HG03025 (cell line): ENCODE measurements around the gene SEMA3C.
A peak's percentile ranks its signal among the peaks of the same experiment; 100 is the strongest.

ENCODE experiments used
- ATAC-seq: cut with Tn5 transposase; IDR thresholded peaks from one replicate; pipeline ENCODE4 v1.9.1; 2021; ENCODE audit warnings: mild to moderate bottlenecking, moderate library complexity; ENCODE audit not compliant: unreplicated experiment, low FRiP score

Gene SEMA3C

GRCh38 chr7:80858141-80858903 is 60.5 kb downstream of the SEMA3C start:
- ATAC-seq, result peak; percentile 85

DNA sequence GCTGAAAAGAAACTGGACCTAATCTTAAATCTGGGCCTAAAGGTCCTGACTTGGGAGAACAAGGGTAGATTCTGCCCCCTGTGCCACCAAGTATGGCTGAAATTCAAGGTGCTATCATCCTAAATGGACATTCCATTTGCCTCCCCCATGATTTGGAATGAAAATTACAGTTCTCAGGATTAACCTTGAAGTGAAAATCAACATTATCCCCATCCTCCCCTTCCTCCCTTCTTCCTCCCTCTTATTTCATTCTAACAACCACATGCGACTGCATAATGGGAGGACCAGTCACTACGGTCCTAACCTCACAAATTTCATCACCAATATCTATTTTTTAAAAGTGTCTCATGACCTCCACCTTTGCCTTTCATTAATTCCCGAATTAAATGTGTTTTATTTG is 62.1 kb downstream of the SEMA3C start:
- ATAC-seq, result no peak

GRCh38 chr7:80851896-80852476 is 66.9 kb downstream of the SEMA3C start:
- ATAC-seq, result no peak

- ATAC-seq, result no peak
Measured at GRCh38 chr7:80848841-80849240, 70.0 kb downstream of the SEMA3C start.

- ATAC-seq, result no peak
Measured at GRCh38 chr7:80847895-80848294, 71.0 kb downstream of the SEMA3C start.

- no peak for ATAC-seq
Measured at GRCh38 chr7:80847027-80847426, 71.8 kb downstream of the SEMA3C start.

DNA sequence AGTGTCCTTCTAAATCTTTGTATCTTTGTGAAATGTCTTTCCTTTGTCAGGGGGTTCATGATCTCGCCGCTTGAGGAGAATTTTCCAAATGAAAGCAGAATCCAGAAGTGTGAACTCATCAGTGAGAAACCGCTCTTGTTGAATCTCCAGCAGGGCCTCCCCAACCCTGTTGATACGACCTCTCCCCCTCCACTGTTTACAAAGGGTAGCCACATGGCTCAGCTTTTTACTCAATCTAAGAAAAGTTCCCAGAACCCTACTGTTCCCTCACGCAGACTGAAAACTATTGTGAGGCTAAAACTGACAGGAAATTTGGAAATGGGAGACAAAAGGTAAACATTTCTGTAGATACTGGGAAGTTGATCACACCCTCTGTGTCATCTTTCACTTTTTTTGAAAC is 73.9 kb downstream of the SEMA3C start:
- ATAC-seq, result no peak

DNA sequence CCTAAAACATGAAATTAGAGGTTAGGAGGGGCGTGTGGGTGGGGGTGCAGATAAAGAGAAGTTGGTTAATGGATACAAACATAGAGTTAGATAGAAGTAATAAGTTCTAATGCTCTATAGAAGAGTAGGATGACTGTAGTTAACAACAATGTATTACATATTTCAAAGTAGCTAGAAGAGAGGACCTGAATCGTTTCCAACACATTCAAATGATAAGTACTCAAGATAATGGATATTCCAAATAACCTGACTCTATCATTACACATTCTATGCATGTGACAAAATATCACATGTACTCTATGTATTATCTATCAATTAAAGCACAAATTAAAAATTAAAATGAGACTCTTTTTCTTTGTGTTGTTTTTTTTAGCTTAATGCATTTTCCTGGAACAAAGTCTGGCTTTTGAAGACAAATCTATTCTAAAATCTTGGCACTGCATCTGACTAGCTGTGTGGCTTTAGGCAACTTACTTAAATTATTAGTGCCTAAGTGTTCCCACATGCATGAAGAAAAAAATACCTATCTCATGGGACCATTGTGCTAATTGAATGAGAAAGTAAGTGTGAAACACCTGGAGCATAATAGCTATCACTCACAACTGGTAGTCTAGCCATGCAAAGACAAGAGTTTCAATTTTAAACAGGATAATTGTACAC is 75.7 kb downstream of the SEMA3C start:
- no peak for ATAC-seq

GRCh38 chr7:80842022-80842790 is 76.6 kb downstream of the SEMA3C start:
- ATAC-seq, result no peak

DNA sequence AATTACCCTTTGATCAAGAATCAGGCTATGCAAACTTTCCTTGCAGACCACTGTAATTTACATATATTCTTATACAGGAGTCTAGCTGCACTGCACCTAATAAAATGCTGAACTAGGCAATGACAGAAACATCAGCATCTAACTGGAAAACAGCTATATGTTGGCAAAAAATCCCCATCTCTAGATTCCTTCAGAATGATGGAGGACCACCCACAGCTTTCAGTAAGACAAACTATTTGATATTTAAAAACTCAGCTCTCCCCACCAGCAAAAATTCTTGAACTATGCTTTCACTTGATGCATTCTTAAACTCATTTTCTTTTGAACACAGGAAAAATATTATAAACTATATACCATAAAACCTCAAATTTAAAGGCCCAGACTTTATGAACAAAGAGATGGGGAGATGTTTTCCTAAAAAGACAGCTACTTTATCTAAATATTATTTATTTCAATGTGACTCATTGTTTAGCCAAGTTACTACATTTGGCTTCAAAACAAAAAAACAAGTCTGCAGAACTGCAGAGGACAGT is 77.4 kb downstream of the SEMA3C start:
- ATAC-seq, result no peak

GRCh38 chr7:80840681-80841080 is 78.2 kb downstream of the SEMA3C start:
- no peak for ATAC-seq

GRCh38 chr7:80839855-80840254 is 79.0 kb downstream of the SEMA3C start:
- no peak for ATAC-seq

DNA sequence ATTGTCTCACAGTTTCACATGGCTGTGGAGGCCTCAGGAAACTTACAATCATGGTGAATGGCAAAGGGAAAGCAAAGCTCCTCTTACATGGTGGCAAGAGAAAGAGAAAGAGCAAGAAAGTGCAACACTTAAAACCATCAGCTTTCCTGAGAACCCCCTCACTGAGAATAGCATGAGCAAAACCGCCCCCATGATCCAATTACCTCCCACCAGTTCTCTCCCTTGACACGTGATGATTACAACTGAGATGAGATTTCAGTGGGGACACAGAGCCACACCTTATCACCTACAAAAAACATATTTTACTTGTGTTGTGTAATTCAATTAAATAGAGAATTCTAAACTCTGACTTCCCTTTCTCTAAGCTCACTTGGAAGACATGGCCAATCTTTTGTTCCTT is 80.2 kb downstream of the SEMA3C start:
- ATAC-seq, result no peak

GRCh38 chr7:80837345-80837744 is 81.5 kb downstream of the SEMA3C start:
- no peak for ATAC-seq

DNA sequence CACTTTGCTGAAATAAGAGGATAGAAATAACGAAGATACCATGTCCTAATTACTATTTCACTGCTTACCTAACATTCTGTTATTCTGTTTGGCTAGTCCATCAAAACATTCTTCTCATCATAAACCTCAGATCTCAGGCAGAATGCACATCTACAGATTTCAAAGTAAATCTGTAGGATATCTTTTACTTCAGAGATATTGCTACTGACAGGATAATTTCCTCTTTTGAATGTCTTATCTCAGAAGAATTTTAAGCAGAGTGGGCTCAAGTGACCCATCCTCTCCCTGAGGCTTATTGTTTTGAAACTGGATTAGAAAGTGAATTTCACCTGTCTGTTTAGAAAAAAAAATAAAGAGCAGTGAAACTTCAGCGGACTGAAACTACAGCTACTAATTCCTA is 83.6 kb downstream of the SEMA3C start:
- ATAC-seq, result no peak

DNA sequence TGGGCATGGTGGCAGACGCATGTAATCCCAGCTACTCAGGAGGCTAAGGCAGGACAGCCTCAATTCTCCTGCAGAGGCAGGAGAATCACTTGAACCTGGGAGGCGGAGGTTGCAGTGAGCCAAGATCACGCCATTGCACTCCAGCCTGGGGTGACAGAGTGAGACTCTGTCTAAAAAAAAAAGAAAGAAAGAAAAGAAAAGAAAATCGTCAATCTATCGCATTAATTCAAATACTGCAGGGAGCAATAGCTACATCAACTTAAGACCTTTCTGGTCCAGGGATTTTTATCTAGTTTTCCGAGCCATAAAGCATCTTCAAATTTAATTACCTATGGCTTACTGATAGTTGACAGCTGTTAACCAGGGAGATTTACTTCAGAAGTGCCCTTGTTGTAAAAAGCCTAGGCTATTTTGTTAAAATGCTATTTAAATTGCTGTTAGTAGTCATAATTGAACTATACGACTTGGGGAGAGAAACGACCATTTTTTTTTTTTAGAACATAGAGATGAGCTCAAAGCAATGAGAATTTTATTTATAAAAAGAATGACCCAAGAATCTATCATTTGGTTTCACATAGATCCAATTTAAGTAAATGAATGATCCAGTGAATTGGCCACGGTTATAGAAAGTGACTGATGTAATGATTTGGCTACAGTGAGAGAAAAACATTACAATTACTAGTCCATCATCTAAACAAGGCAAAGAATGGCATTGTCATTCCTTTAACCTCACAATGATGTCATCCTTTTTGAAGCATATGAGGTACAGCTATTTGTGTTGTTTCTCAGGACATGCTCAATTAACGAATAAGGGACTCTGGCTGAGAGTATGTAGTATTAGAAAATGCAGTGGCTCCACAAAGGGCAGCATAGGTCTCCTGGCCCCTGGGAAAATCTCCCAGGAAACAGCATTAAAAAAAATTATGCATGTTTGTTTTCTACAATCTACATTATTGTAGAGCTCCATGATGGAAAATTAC is 85.3 kb downstream of the SEMA3C start:
- no peak for ATAC-seq

DNA sequence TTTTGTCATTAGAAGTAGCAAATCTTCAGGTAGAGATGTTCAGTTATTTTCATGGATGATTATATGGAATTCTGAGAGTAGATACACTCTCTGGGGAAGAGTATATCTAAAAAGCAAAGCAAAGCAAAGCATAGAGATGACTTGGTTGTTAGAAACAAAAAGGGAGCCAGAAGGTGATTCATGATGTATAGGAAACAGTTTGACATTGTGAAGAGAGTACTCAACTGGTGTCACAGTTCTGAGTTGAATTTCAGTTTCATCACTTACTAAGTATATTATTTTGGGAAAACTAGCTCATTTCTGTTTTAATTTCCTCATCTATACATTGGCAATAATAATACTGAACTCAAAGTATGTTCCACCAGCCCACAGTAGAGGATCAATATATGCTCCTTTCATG is 86.8 kb downstream of the SEMA3C start:
- no peak for ATAC-seq

DNA sequence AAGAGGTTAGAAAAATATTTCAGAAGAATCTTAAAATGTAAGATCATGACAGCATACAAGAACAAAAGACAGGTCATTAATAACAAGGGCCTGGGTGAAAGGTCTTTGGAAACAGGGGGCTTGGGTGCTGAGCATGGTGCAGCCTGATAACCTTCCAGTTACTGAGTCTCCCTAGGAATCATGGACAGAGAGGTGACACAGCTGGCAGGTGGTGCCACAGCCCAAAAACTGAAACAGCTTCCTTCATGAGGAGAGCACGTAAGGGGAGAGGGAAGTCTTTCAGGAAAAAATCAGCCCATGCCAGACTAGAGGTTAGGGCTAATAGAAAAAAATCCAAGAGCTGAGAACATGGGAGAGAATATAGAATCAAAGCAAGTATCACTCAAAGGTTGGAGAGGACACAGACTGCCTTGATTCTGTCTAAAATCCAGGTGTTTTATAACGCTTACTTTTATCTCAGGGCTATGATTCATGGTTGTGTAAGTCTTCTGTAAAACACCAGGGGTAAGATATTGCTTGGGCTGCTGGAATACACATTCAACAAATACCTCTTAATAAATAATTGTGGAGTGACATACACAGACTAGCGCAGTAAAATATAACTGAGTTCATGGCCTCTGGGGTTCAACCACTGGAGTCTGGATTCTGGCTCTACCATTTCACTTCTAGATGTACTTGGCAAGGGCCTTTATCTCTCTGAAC is 88.1 kb downstream of the SEMA3C start:
- no peak for ATAC-seq

DNA sequence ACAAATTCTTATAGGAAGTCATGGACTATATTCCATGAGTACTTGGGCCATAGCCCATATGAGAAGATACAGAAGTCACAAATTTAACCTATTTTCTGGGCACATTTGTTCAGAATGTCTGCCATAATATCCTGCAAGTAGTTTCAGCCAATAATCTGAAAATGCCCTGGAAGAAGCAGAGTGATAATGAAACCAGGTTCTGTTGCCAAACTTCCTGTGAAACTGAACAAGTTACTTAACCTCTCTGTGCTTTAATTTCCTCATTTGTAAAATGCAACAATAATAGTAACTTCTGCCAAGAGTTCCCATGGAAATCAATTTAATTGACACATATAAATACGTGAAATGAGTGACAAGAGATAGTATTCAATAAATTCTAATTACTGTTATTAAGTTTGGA is 88.8 kb downstream of the SEMA3C start:
- ATAC-seq, result no peak
